K562 (cell line): ENCODE measurements around the gene HMGXB3. TPM values are rescaled to one million over a fixed set of nuclear protein-coding genes. Genes with fewer than 3 reads are reported as not detected.

Experiments used
- ATAC-seq: fragments of 200-7000 bp; cut with Tn5 transposase; 3 replicates; pipeline ENCODE4 v1.9.1; 2020; ENCODE audit warnings: moderate library complexity
- BruUV-seq: library from RNA; stranded (reverse); fragments of 400-500 nt; replicated peaks from 2 replicates; lab custom pipeline; 2021; lab: Mats Ljungman, UMichigan
- CTCF ChIA-PET: fragments of 300-600 bp; formaldehyde crosslinking; extraction: SDS; loops from one replicate; lab custom pipeline; 2021; ENCODE audit warnings: low intra/inter-chr PET ratio; lab: Yijun Ruan, JAX
- POLR2A ChIA-PET: fragments of 300-600, 350-650 bp; sonication (Branson Sonifier 250); formaldehyde crosslinking; extraction: SDS; loops from one replicate; lab custom pipeline; 2021; ENCODE audit warnings: antibody characterized with exemption, inconsistent platforms; lab: Yijun Ruan, JAX
- DNase-seq, 4 experiments: peaks; one replicate each; pipeline versions ENCODE4 v3.0.0 to v3.0.0-alpha.2; 2011 to 2018; ENCODE audit warnings: low spot score in 3 of 4, mixed read lengths in 3 of 4; ENCODE audit errors: extremely low read depth in 1 of 4
- FAIRE-seq: peaks from 2 replicates; lab custom pipeline; 2011; peaks lifted over from hg19 to GRCh38; lab: Jason Lieb, UNC
- H2AFZ ChIP-seq: 2 replicates; pipeline ENCODE4 v1.6.0; 2011; ENCODE audit warnings: low read depth, low read length, control low read depth, inconsistent platforms
- H3K27ac ChIP-seq: fragments of 200-600 bp; 3 replicates; pipeline ENCODE4 v1.8.0; 2011; ENCODE audit warnings: low read depth, mild to moderate bottlenecking, control low read depth, inconsistent platforms, low read length, moderate library complexity, mixed read lengths; ENCODE audit errors: extremely low read depth
- H3K27me3 ChIP-seq, 2 experiments: fragments of 300-600 bp in 1 of 2; 2 replicates in 1 of 2; 3 replicates in 1 of 2; pipeline versions ENCODE4 v1.6.0 to v1.8.0; 2011; ENCODE audit warnings: inconsistent platforms in 2 of 2, low read length in 2 of 2, mild to moderate bottlenecking in 1 of 2, mixed read lengths in 1 of 2, moderate library complexity in 1 of 2; ENCODE audit not compliant: control insufficient read depth in 2 of 2, insufficient read depth in 2 of 2
- H3K36me3 ChIP-seq: fragments of 300-600 bp; 3 replicates; pipeline ENCODE4 v1.8.0; 2011; ENCODE audit warnings: mild to moderate bottlenecking, low read length, inconsistent platforms; ENCODE audit not compliant: control insufficient read depth, insufficient read depth
- H3K4me1 ChIP-seq, 2 experiments: fragments of 200-600 bp in 1 of 2; replicated peaks in 1 of 2; 2 replicates in 1 of 2; 3 replicates in 1 of 2; pipeline versions ENCODE4 v1.5.1 to v1.8.0; 2011; ENCODE audit warnings: inconsistent platforms in 2 of 2, low read length in 2 of 2, mild to moderate bottlenecking in 1 of 2, mixed read lengths in 1 of 2, moderate library complexity in 1 of 2; ENCODE audit not compliant: control insufficient read depth in 2 of 2, insufficient read depth in 2 of 2
- H3K4me2 ChIP-seq: 2 replicates; pipeline ENCODE4 v1.6.1; 2011; ENCODE audit warnings: low read length, control low read depth, inconsistent platforms, mixed read lengths; ENCODE audit not compliant: insufficient read depth
- H3K4me3 ChIP-seq: fragments of 200-600 bp; sonication (generic), shearing (Covaris generic); 2 replicates; pipeline ENCODE4 v1.5.1; 2016; ENCODE audit warnings: control low read depth, inconsistent platforms
- H3K79me2 ChIP-seq: fragments of 200-600 bp; 3 replicates; pipeline ENCODE4 v1.8.0; 2011; ENCODE audit warnings: low read length, inconsistent platforms; ENCODE audit not compliant: control insufficient read depth, insufficient read depth
- H3K9ac ChIP-seq, 2 experiments: 2 replicates each; pipeline versions ENCODE4 v1.6.0 to v1.6.1; 2011; ENCODE audit warnings: low read depth in 2 of 2, low read length in 2 of 2, control low read depth in 1 of 2, inconsistent platforms in 1 of 2, mild to moderate bottlenecking in 1 of 2, mixed read lengths in 1 of 2; ENCODE audit not compliant: insufficient read depth in 1 of 2
- H3K9me1 ChIP-seq: one replicate; pipeline ENCODE4 v1.6.0; 2011; ENCODE audit warnings: inconsistent platforms, mild to moderate bottlenecking, low read length, moderate library complexity; ENCODE audit not compliant: control insufficient read depth, insufficient read depth
- H3K9me3 ChIP-seq: replicated peaks from 2 replicates; pipeline ENCODE4 v1.5.1; 2011; ENCODE audit warnings: low read depth, low read length, inconsistent platforms; ENCODE audit not compliant: control insufficient read depth, insufficient read depth
- H4K20me1 ChIP-seq: replicated peaks from 2 replicates; pipeline ENCODE4 v1.6.1; 2011; ENCODE audit warnings: low read length, inconsistent platforms, mixed read lengths; ENCODE audit not compliant: control insufficient read depth, insufficient read depth
- ATF7 ChIP-seq: fragments of 450-650 bp; IDR thresholded peaks from 2 replicates; pipeline ENCODE4 v1.7.1; 2014; ENCODE audit warnings: mild to moderate bottlenecking, moderate library complexity
- CEBPB ChIP-seq: fragments of 450-650 bp; IDR thresholded peaks from 2 replicates; pipeline ENCODE4 v1.6.1; 2016; ENCODE audit warnings: missing genetic modification characterization, missing compliant biosample characterization
- CTBP1 ChIP-seq: fragments of 450-650 bp; IDR thresholded peaks from 2 replicates; pipeline ENCODE4 v1.6.1; 2016; ENCODE audit warnings: borderline replicate concordance
- CXXC5 ChIP-seq: fragments of 250-450 bp; sonication (Bioruptor Pico); IDR thresholded peaks from 2 replicates; pipeline ENCODE4 v1.8.0; 2022; ENCODE audit warnings: inconsistent platforms, mild to moderate bottlenecking, moderate library complexity
- ETS2 ChIP-seq: IDR thresholded peaks from 2 replicates; pipeline ENCODE4 v1.6.1; 2016; ENCODE audit warnings: borderline replicate concordance, missing genetic modification characterization, mild to moderate bottlenecking, moderate library complexity, missing compliant biosample characterization; ENCODE audit not compliant: poor library complexity, severe bottlenecking
- GATAD2B ChIP-seq: fragments of 450-650 bp; IDR thresholded peaks from 2 replicates; pipeline ENCODE4 v1.6.1; 2017; ENCODE audit warnings: mild to moderate bottlenecking, borderline replicate concordance
- JUND ChIP-seq, 2 experiments: IDR thresholded peaks; 2 replicates in 1 of 2; 3 replicates in 1 of 2; pipeline ENCODE4 v1.6.1; 2011; ENCODE audit warnings: borderline replicate concordance in 2 of 2, low read depth in 2 of 2, low read length in 2 of 2, improper control_type of control experiment in 1 of 2, missing biosample characterization in 1 of 2, missing genetic modification characterization in 1 of 2, missing genetic modification reagents in 1 of 2
- KLF16 ChIP-seq: IDR thresholded peaks from 2 replicates; pipeline ENCODE4 v1.6.1; 2016; ENCODE audit warnings: antibody characterized with exemption
- RAD21 ChIP-seq, 2 experiments: fragments of 250-450 bp in 1 of 2; fragments of 450-650 bp in 1 of 2; sonication (Bioruptor Pico) in 1 of 2; formaldehyde crosslinking in 1 of 2; IDR thresholded peaks in 1 of 2; conservative IDR thresholded peaks in 1 of 2; 2 replicates each; pipeline versions ENCODE4 v1.4.0 to v1.8.0; 2020 to 2022; ENCODE audit warnings: mild to moderate bottlenecking in 2 of 2, moderate library complexity in 1 of 2
- RNF2 ChIP-seq: sonication (generic); IDR thresholded peaks from 2 replicates; pipeline ENCODE4 v1.6.1; 2016
- SMC3 ChIP-seq: conservative IDR thresholded peaks from 2 replicates; pipeline ENCODE4 v1.6.1; 2011; ENCODE audit warnings: low read depth, low read length, improper control_type of control experiment; ENCODE audit not compliant: insufficient read depth
- SPI1 ChIP-seq: IDR thresholded peaks from 2 replicates; pipeline ENCODE4 v1.6.1; 2011; ENCODE audit warnings: low read depth, low read length, control low read depth, borderline replicate concordance
- TEAD1 ChIP-seq, 2 experiments: fragments of 450-650 bp in 1 of 2; sonication (generic) in 1 of 2; formaldehyde crosslinking; IDR thresholded peaks; 2 replicates each; pipeline versions ENCODE4 v1.4.0 to v1.8.0; 2020 to 2022; ENCODE audit warnings: mild to moderate bottlenecking in 2 of 2, missing genetic modification reagents in 1 of 2
- TOE1 ChIP-seq, 2 experiments: fragments of 450-650 bp in 1 of 2; sonication (generic) in 1 of 2; formaldehyde crosslinking in 1 of 2; IDR thresholded peaks; 2 replicates each; pipeline versions ENCODE4 v1.7.1 to v1.8.0; 2016 to 2022; ENCODE audit warnings: borderline replicate concordance in 2 of 2, mild to moderate bottlenecking in 2 of 2, antibody characterized with exemption in 1 of 2, inconsistent platforms in 1 of 2, low read depth in 1 of 2, missing genetic modification reagents in 1 of 2, moderate library complexity in 1 of 2
- WHSC1 ChIP-seq: IDR thresholded peaks from one replicate; pipeline ENCODE4 v1.6.1; 2012; ENCODE audit warnings: low read length, control low read depth, inconsistent platforms
- YY1 ChIP-seq, 3 experiments: IDR thresholded peaks; 2 replicates each; pipeline ENCODE4 v1.6.1; 2011; ENCODE audit warnings: low read length in 2 of 3, mild to moderate bottlenecking in 2 of 3, moderate library complexity in 2 of 3, borderline replicate concordance in 1 of 3, control low read depth in 1 of 3, low read depth in 1 of 3; ENCODE audit not compliant: insufficient read depth in 3 of 3, insufficient replicate concordance in 2 of 3, control insufficient read depth in 1 of 3, insufficient read length in 1 of 3; ENCODE audit errors: extremely low read depth in 1 of 3
- ZBTB1 ChIP-seq: sonication (generic); formaldehyde crosslinking; IDR thresholded peaks from 2 replicates; pipeline ENCODE4 v1.8.1; 2023; ENCODE audit warnings: missing genetic modification reagents, low read depth, mild to moderate bottlenecking, borderline replicate concordance
- ZKSCAN3 ChIP-seq: fragments of 250-450 bp; sonication (Bioruptor Pico); IDR thresholded peaks from 2 replicates; pipeline ENCODE4 v1.4.0; 2020
- ZNF124 ChIP-seq: sonication (generic); formaldehyde crosslinking; IDR thresholded peaks from 2 replicates; pipeline ENCODE4 v1.8.1; 2022; ENCODE audit warnings: missing genetic modification reagents
- ZNF239 ChIP-seq: fragments of 250-450 bp; sonication (Bioruptor Pico); IDR thresholded peaks from 2 replicates; pipeline ENCODE4 v1.4.0; 2020; ENCODE audit warnings: mild to moderate bottlenecking
- ZNF766 ChIP-seq: fragments of 200-800 bp; sonication (Bioruptor generic); conservative IDR thresholded peaks from 2 replicates; pipeline ENCODE4 v1.6.1; 2016; ENCODE audit warnings: missing genetic modification characterization, missing compliant biosample characterization
- WGBS: fragments of 100-300 bp; shearing (Covaris generic); methylation state at CpG from one replicate; pipeline ENCODE4 v1.1.6; 2016; ENCODE audit warnings: low coverage, mixed read lengths; ENCODE audit not compliant: insufficient coverage; ENCODE audit errors: missing lambda C conversion rate; 5-methylcytosine and 5-hydroxymethylcytosine counted together
- in situ Hi-C: fragments of 300-500 bp; cut with MboI; formaldehyde crosslinking; loops from 4 replicates; pipeline ENCODE4 v1.15.0; 2018; ENCODE audit warnings: inconsistent platforms, mixed read lengths
- intact Hi-C: fragments of 100-400 bp; cut with micrococcal nuclease; formaldehyde crosslinking; loops from 2 replicates; pipeline ENCODE4 v1.14.2; 2022
- polyA plus RNA-seq, 8 experiments: library from polyadenylated mRNA; depleted of rRNA in 4 of 8; stranded (reverse) in 5 of 8; unstranded in 3 of 8; fragments of >200 nt; fragmentation: Nextera tagmentation in 2 of 8; fragmentation: Illumina TruSeq in 1 of 8; extraction: Ambion mirVana in 2 of 8; extraction: Trizol in 1 of 8; gene quantifications; 2 replicates each; pipeline versions ENCODE4 v1.2.1 to v1.2.3, GENCODE V29; 2011 to 2014; ENCODE audit warnings: inconsistent platforms in 1 of 8, missing spikeins in 1 of 8
- total RNA-seq, 7 experiments: library from RNA; depleted of rRNA in 6 of 7; stranded (reverse); fragments of >200 nt in 6 of 7; fragmentation: Illumina TruSeq in 2 of 7; extraction: Trizol in 2 of 7; gene quantifications; 2 replicates each; pipeline versions ENCODE4 v1.2.1 to v1.2.3, GENCODE V29; 2011 to 2021; ENCODE audit warnings: low replicate concordance in 1 of 7

The HMGXB3 gene
- total and polyA plus RNA-seq, 9 of the 15 experiments (the other 6 are each of a cell fraction or from before 2014, with no cell fraction given), result 1.8 to 44.1 (median 32.2) TPM

DNA sequence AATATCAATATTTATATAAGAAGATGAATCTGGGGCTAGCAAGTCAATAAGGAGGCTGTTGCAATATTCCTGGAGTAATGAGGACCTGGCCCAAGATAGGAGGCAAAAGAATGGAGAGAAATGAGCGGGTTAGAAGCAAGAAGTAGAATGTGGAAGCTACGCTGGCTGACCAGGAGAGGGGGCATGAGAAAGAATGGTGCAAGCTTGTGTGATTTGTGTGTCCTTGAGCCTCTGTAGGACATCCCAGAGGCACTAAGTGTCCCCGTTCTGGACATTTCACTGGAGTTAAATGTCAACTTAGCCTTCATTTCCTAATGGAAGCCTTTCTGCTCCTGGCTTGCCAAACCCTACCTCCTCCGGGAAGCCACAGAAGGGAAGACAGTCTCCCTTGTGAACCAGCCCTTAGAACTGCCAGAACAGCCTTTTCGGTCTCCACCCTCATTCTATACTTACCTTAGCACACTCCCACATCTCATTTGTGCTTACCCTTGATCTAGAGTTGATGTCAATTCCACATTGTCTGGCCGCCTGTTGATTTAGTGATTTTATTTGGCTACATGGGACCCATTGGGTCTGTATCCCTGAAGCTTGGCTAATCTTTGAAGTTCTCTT, 49.3 kb upstream of the HMGXB3 start:
- in situ Hi-C loops (no loop called here), intact Hi-C loops (no loop called here)
- H3K36me3 ChIP-seq, result no peaks in the 10 kb centered on the region
- peak overlapping the region; percentile 91 for H2AFZ ChIP-seq
- H3K4me3 ChIP-seq, result no peak overlapping the region
- H3K27ac ChIP-seq, result 0 out of 3 replicates have a peak overlapping the region, but pooled peaks have one; percentile 8
- BruUV-seq, result no TSS peak
- no peaks in the 10 kb centered on the region for H3K9me1 ChIP-seq
- ChIA-PET POLR2A (interaction anchor here (0.7 to 2.3 kb wide), 7 partner anchors 8 to 100 kb away, joined by 3 to 12 read pairs (median 3); partner anchors contain the start of gene SLC26A2), CTCF (interaction anchor here (0.5 kb wide), 1 partner anchor 17 kb away, joined by 4 read pairs; no protein-coding TSS in a partner anchor)
- 17% methylated on average over 6 of the region's 6 CpGs for WGBS
- no peaks in the 10 kb centered on the region for H3K27me3 ChIP-seq
- H4K20me1 ChIP-seq, result no peaks in the 10 kb centered on the region
- peak; percentile 23 for FAIRE-seq
- peak; percentile 94 for ATAC-seq
- H3K79me2 ChIP-seq, result no peaks in the 10 kb centered on the region
- peak overlapping the region; percentile 57 for H3K4me2 ChIP-seq
- DNase-seq, result peak; percentile 44 to 62 (median 53)
- H3K9me3 ChIP-seq, result no peaks in the 10 kb centered on the region
- peaks cover 0 to 8% of the 10 kb centered on the region in 2 experiments; a peak in 2 of 5 replicates for H3K4me1 ChIP-seq
- H3K9ac ChIP-seq, result peak overlapping the region in 1 of 2 experiments; percentile 17; a peak in 1 of 4 replicates
- TF ChIP-seq CEBPB (tag), result peak; percentile 40; the same call in 1 of the 2 replicates
- no peak for TF ChIP-seq SPI1
- TF ChIP-seq YY1 (IDR thresholded peaks at IDR 0.05; ENCODE audit: borderline replicate concordance in 1 of 3, control insufficient read depth in 1 of 3, extremely low read depth in 1 of 3, insufficient read depth in 3 of 3, insufficient read length in 1 of 3, insufficient replicate concordance in 2 of 3, low read depth in 1 of 3, low read length in 2 of 3), result peak in 1 of 3 experiments; percentile 9
- TF ChIP-seq ATF7, result peak; percentile 1; the same call in 1 of the 2 replicates
- TF ChIP-seq ZNF124 (CRISPR knock-in tag), result no peak
- TF ChIP-seq ETS2 (tag), result no peak
- 0 out of 2 replicates have a peak, but pooled peaks have one; percentile 16 for TF ChIP-seq ZNF766
- TF ChIP-seq ZBTB1 (CRISPR knock-in tag), result no peak
- no peak for TF ChIP-seq TEAD1 (CRISPR knock-in tag; IDR thresholded peaks at IDR 0.05)
- TF ChIP-seq KLF16, result no peak
- TF ChIP-seq CXXC5 (CRISPR knock-in tag), result 0 out of 2 replicates have a peak, but pooled peaks have one; percentile 14
- 0 out of 2 replicates have a peak, but pooled peaks have one; percentile 26 for TF ChIP-seq SMC3
- TF ChIP-seq CTBP1, result peak; percentile 33; the same call in 1 of the 2 replicates
- no peak for TF ChIP-seq GATAD2B
- peak; percentile 19 to 55; a peak in 3 of 4 replicates for TF ChIP-seq RAD21 (CRISPR knock-in tag; conservative IDR thresholded peaks at IDR 0.05 in 1 of 2, IDR thresholded peaks at IDR 0.05 in 1 of 2)
- TF ChIP-seq RNF2, result no peak
- no peak for TF ChIP-seq WHSC1
- peak; percentile 24; the same call in 1 of the 2 replicates for TF ChIP-seq TOE1 (IDR thresholded peaks at IDR 0.05; ENCODE audit: borderline replicate concordance)
- TF ChIP-seq TOE1 (CRISPR knock-in tag; IDR thresholded peaks at IDR 0.05; ENCODE audit: borderline replicate concordance, low read depth), result no peak
- peak; percentile 31; the same call in 1 of the 2 replicates for TF ChIP-seq JUND (IDR thresholded peaks at IDR 0.05; ENCODE audit: borderline replicate concordance, low read depth, low read length)
- no peak; the same call in 2 of the 3 replicates for TF ChIP-seq JUND (tag; IDR thresholded peaks at IDR 0.05; ENCODE audit: borderline replicate concordance, low read depth, low read length)
- no peak for TF ChIP-seq ZKSCAN3 (CRISPR knock-in tag)
- TF ChIP-seq ZNF239 (CRISPR knock-in tag), result no peak
